ACC112 (cell line): ENCODE results near the gene PABPN1L.

Source experiments
- H2AFZ ChIP-seq: fragments of 200-600 bp; sonication (generic); one replicate; pipeline ENCODE4 v1.6.0; 2017; ENCODE audit warnings: antibody characterized with exemption, low read length; ENCODE audit not compliant: unreplicated experiment
- H3K27ac ChIP-seq: fragments of 200-600 bp; sonication (generic); 2 replicates; pipeline ENCODE4 v1.5.1; 2014; ENCODE audit warnings: low read depth, mild to moderate bottlenecking, antibody characterized with exemption, low read length, moderate library complexity
- H3K27me3 ChIP-seq: fragments of 200-600 bp; sonication (generic); 2 replicates; pipeline ENCODE4 v1.6.1; 2014; ENCODE audit warnings: mild to moderate bottlenecking, antibody characterized with exemption, low read length, moderate library complexity, mixed read lengths; ENCODE audit not compliant: insufficient read depth
- H3K36me3 ChIP-seq: fragments of 200-600 bp; sonication (generic); 2 replicates; pipeline ENCODE4 v1.6.1; 2016; ENCODE audit warnings: mild to moderate bottlenecking, antibody characterized with exemption, low read length, moderate library complexity, mixed read lengths; ENCODE audit not compliant: insufficient read depth
- H3K4me1 ChIP-seq: fragments of 200-600 bp; sonication (generic); one replicate; pipeline ENCODE4 v1.6.1; 2016; ENCODE audit warnings: low read length, mixed read lengths; ENCODE audit not compliant: insufficient read depth, unreplicated experiment, control insufficient read depth
- H3K4me3 ChIP-seq: fragments of 200-600 bp; sonication (generic); 2 replicates; pipeline ENCODE4 v1.5.1; 2014; ENCODE audit warnings: mild to moderate bottlenecking, low read depth, low read length
- H3K79me2 ChIP-seq: fragments of 200-600 bp; sonication (generic); one replicate; pipeline ENCODE4 v1.6.0; 2016; ENCODE audit warnings: low read length; ENCODE audit not compliant: control insufficient read depth, unreplicated experiment, insufficient read depth

The PABPN1L gene

DNA sequence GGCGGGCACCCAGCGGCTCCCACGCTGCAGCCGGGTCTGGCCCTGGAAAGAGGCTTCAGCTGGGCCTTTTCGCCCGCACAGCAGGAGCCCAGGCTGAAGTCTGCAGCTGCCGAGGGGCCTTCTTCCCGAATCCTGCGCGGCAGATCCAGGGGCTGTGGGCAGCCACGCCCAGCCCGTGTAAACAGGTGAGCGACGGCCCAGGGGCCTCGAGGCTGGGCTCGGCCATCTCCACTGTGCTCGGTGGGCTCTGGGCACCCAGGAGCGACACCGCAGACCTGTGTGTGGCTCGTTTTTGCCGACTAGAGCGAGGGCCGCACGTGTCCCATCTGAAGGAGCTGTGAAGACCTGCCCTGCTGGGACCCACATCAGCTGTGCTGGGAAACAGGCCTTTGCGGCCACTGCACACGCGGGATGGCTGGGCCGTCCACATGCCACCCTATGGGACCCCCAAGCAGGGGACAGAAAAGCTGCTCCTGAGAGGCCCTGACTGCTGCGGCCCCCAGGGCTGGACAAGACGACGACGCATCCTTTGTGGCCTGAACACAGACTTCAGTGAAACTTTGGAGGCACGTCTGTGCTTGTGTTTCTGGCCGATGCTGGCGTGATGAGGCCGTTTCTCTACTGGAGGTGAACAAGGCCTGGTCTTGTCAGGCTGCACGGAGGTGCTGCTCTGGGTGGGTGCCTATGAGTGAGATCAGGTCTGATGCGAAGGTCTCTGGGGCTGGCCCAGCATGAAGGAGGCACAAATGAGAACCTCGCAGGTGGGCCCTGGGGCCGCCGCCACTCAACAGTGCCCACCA, 49.5 kb downstream of the PABPN1L start:
- no peak overlapping the region for H3K4me3 ChIP-seq
- no peaks in the 10 kb centered on the region for H3K27me3 ChIP-seq
- no peaks in the 10 kb centered on the region for H3K79me2 ChIP-seq
- H3K27ac ChIP-seq: no peak overlapping the region
- no peak overlapping the region for H2AFZ ChIP-seq
- H3K4me1 ChIP-seq: peaks cover 5% of the 10 kb centered on the region
- H3K36me3 ChIP-seq: no peaks in the 10 kb centered on the region

DNA sequence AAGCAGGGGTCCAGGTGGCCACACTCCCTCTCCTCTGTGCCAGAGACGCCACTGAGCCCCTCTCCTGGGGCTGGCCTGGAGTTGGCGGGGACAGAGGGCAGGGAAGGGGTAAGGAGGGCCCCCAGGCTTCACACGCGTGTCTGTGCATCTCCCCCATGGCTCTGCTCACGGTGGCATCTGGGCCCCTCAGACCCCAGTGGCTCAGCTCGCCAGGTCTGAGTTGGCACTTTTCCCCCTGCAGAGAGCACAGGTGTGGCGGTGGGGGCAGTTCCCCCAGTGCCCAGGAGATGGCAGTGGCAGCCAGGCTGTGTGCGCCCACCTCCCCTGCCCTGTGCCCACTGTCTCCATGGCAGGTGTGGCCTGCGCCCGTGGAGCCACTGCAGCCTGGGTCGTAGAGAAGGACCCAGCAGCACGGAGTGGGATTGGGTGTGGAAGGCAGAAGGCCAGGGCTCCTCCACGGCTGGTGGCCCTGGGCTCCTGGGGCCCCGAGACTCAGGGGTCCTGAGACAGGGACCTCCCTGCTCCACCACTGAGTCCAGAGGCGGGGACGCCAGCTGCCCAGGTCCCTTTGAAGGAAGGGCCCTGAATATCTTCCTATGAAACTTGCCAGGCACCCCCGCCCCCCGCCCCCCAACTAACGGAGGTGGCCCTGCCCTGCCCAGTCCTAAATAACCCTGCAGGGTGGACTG, 50.4 kb downstream of the PABPN1L start:
- Histone ChIP-seq H3K27me3 (no peaks in the 10 kb centered on the region), H3K27ac (no peak overlapping the region), H3K4me3 (no peak overlapping the region), H3K4me1 (peaks cover 5% of the 10 kb centered on the region), H2AFZ (no peak overlapping the region), H3K79me2 (no peaks in the 10 kb centered on the region), H3K36me3 (no peaks in the 10 kb centered on the region)

DNA sequence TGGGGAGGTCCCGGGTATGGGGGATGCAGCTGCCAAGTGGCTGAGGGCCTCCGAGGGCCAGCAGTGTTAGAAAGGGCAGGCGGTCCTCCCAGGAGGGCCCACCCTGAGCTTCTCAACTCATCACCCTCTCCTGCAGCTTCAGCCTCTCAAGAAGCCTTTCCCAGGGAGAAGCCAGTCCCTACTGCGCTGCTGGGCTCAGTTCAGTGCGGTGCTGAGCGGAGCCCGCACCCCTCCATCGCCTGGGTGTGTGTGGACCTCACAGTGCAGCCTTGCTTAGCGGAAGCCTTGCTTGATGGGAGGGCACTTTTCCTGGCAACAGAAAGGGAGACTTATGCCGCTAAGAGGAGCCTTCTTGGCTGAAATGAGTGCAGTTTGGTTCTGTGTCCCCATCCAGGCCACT, 51.2 kb downstream of the PABPN1L start:
- Histone ChIP-seq H3K4me3 (no peak overlapping the region), H3K36me3 (no peaks in the 10 kb centered on the region), H3K27me3 (no peaks in the 10 kb centered on the region), H2AFZ (no peak overlapping the region), H3K27ac (no peak overlapping the region), H3K79me2 (peaks cover under 1% of the 10 kb centered on the region), H3K4me1 (peaks cover 11% of the 10 kb centered on the region)

DNA sequence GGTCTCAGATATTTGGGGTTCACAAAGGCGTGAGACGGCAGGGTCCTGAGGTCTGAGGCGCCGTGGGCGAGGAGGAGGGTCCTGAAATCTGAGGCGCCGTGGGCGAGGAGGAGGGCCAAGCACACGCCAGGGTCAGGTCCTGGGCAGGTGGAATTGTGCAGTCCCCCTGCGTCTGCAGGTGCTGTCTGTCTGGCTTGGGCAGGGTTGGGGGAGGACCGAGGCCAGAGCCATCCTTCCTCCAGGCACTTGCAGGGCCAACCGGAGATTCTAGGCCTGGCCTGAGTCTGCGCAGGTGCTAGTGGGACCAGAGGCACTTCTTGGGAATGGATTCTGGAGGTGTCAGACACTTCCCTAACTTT, 52.3 kb downstream of the PABPN1L start:
- no peak overlapping the region for H3K27ac ChIP-seq
- no peaks in the 10 kb centered on the region for H3K27me3 ChIP-seq
- no peak overlapping the region for H2AFZ ChIP-seq
- H3K4me3 ChIP-seq: no peak overlapping the region
- H3K79me2 ChIP-seq: peaks cover 9% of the 10 kb centered on the region
- H3K36me3 ChIP-seq: no peaks in the 10 kb centered on the region
- H3K4me1 ChIP-seq: peaks cover 21% of the 10 kb centered on the region
